Hepatic stellate cell (primary cell): ENCODE data around the gene TMPRSS2.

Experiments
- DNase-seq: peaks from one replicate; pipeline ENCODE4 v3.0.0; 2011; ENCODE audit warnings: low spot score

The TMPRSS2 gene

GRCh38 chr21:41507521-41508414 lies at the start of gene TMPRSS2:
Gene TMPRSS2 (minus strand): TSS chr21:41508158. CDS start chr21:41498133, 10,025 bp downstream.
- DNase-seq, result no peak

- no peak for DNase-seq
Measured at GRCh38 chr21:41555057-41555456, 47.1 kb upstream of the TMPRSS2 start.

- DNase-seq, result no peak
Measured at GRCh38 chr21:41552254-41552653, 44.3 kb upstream of the TMPRSS2 start.

- DNase-seq, result no peak
Measured at GRCh38 chr21:41548781-41549180, 40.8 kb upstream of the TMPRSS2 start.

- no peak for DNase-seq
Measured at GRCh38 chr21:41547111-41547510, 39.2 kb upstream of the TMPRSS2 start.

- no peak for DNase-seq
Measured at GRCh38 chr21:41545500-41546359, 37.8 kb upstream of the TMPRSS2 start.

- no peak for DNase-seq
Measured at GRCh38 chr21:41542727-41543126, 34.8 kb upstream of the TMPRSS2 start.

- no peak for DNase-seq
Measured at GRCh38 chr21:41537356-41537755, 29.4 kb upstream of the TMPRSS2 start.

- no peak for DNase-seq
Measured at GRCh38 chr21:41536827-41537103, 28.8 kb upstream of the TMPRSS2 start.

GRCh38 chr21:41536076-41536826 lies 28.3 kb upstream of the TMPRSS2 start:
- DNase-seq, result no peak

GRCh38 chr21:41530366-41530765 lies 22.4 kb upstream of the TMPRSS2 start:
- no peak for DNase-seq

GRCh38 chr21:41529769-41530168 lies 21.8 kb upstream of the TMPRSS2 start:
- no peak for DNase-seq

GRCh38 chr21:41526478-41527087 lies 18.6 kb upstream of the TMPRSS2 start:
- DNase-seq, result no peak

- DNase-seq, result no peak
Measured at GRCh38 chr21:41523175-41523574, 15.2 kb upstream of the TMPRSS2 start.

- DNase-seq, result no peak
Measured at GRCh38 chr21:41521489-41522027, 13.6 kb upstream of the TMPRSS2 start.

- no peak for DNase-seq
Measured at GRCh38 chr21:41520560-41521442, 12.8 kb upstream of the TMPRSS2 start.

- no peak for DNase-seq
Measured at GRCh38 chr21:41519806-41520559, 12.0 kb upstream of the TMPRSS2 start.

- no peak for DNase-seq
Measured at GRCh38 chr21:41518757-41519156, 10.8 kb upstream of the TMPRSS2 start.

- no peak for DNase-seq
Measured at GRCh38 chr21:41511858-41512257, 3.9 kb upstream of the TMPRSS2 start.

- DNase-seq, result no peak
Measured at GRCh38 chr21:41510500-41510899, 2.5 kb upstream of the TMPRSS2 start.
